ENCODE data around the gene SPATA45. TPM values are rescaled to one million over a fixed set of nuclear protein-coding genes. Genes with fewer than 3 reads are reported as not detected.

SPATA45 gene
- total and polyA plus RNA-seq, 2 of the 13 experiments (the other 11 are each of a cell fraction or from before 2014, with no cell fraction given), result 0.17 to 0.64 TPM

DNA sequence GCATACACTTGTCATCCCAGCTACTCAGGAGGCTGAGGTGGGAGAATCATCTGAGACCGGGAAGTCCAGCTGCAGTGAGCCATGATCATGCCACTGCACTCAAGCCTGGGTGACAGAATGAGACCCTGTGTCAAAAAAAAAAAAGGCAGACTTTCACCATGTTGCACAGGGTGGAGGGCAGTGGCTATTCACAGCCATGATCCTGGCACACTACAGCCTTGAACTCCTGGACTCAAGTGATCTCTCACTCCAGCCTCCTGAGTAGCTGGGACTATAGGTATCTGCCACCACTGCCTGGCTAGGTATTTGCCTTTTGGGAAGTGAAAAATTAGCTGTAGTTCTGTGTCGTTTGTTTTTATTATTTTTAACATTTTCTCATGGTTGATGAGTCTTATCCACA lies 19.1 kb downstream of the SPATA45 start (continued):
- TF ChIP-seq, protein P1, sequence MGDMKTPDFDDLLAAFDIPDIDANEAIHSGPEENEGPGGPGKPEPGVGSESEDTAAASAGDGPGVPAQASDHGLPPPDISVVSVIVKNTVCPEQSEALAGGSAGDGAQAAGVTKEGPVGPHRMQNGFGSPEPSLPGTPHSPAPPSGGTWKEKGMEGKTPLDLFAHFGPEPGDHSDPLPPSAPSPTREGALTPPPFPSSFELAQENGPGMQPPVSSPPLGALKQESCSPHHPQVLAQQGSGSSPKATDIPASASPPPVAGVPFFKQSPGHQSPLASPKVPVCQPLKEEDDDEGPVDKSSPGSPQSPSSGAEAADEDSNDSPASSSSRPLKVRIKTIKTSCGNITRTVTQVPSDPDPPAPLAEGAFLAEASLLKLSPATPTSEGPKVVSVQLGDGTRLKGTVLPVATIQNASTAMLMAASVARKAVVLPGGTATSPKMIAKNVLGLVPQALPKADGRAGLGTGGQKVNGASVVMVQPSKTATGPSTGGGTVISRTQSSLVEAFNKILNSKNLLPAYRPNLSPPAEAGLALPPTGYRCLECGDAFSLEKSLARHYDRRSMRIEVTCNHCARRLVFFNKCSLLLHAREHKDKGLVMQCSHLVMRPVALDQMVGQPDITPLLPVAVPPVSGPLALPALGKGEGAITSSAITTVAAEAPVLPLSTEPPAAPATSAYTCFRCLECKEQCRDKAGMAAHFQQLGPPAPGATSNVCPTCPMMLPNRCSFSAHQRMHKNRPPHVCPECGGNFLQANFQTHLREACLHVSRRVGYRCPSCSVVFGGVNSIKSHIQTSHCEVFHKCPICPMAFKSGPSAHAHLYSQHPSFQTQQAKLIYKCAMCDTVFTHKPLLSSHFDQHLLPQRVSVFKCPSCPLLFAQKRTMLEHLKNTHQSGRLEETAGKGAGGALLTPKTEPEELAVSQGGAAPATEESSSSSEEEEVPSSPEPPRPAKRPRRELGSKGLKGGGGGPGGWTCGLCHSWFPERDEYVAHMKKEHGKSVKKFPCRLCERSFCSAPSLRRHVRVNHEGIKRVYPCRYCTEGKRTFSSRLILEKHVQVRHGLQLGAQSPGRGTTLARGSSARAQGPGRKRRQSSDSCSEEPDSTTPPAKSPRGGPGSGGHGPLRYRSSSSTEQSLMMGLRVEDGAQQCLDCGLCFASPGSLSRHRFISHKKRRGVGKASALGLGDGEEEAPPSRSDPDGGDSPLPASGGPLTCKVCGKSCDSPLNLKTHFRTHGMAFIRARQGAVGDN (CRISPR knock-in tag; IDR thresholded peaks at IDR 0.05), result peak; percentile 21; the same call in 1 of the 2 replicates
- no peak for TF ChIP-seq ZNF138 (CRISPR knock-in tag; IDR thresholded peaks at IDR 0.05; ENCODE audit: low read depth)
- no peak for TF ChIP-seq TAF1 (CRISPR knock-in tag; IDR thresholded peaks at IDR 0.05)
- no peak for TF ChIP-seq RFX3 (CRISPR knock-in tag; IDR thresholded peaks at IDR 0.05)
- TF ChIP-seq TARDBP (CRISPR knock-in tag; IDR thresholded peaks at IDR 0.05), result no peak
- no peak for TF ChIP-seq ZNF460 (CRISPR knock-in tag; IDR thresholded peaks at IDR 0.05; ENCODE audit: borderline replicate concordance)
- no peak for TF ChIP-seq ZEB1 (IDR thresholded peaks at IDR 0.05; ENCODE audit: insufficient replicate concordance, low read depth)
- no peak; the same call in 1 of the 2 replicates for TF ChIP-seq NCOA2 (CRISPR knock-in tag; IDR thresholded peaks at IDR 0.05)
- TF ChIP-seq BCL6 (CRISPR knock-in tag; IDR thresholded peaks at IDR 0.05), result no peak
- no peak for TF ChIP-seq ATF7-NPFF (CRISPR knock-in tag; IDR thresholded peaks at IDR 0.05; ENCODE audit: low read depth)
- TF ChIP-seq RBFOX2 (IDR thresholded peaks at IDR 0.05; ENCODE audit: low read depth, low read length), result peak; percentile 36; the same call in 1 of the 2 replicates
- TF ChIP-seq ZNF570 (CRISPR knock-in tag; IDR thresholded peaks at IDR 0.05; ENCODE audit: borderline replicate concordance), result no peak
- TF ChIP-seq CBFB (CRISPR knock-in tag; IDR thresholded peaks at IDR 0.05), result no peak
- no peak for TF ChIP-seq ZBTB42 (CRISPR knock-in tag; IDR thresholded peaks at IDR 0.05)
- TF ChIP-seq ZBTB25 (CRISPR knock-in tag; IDR thresholded peaks at IDR 0.05), result no peak
- no peak for TF ChIP-seq RFX5 (IDR thresholded peaks at IDR 0.05; ENCODE audit: low read depth, low read length)
- TF ChIP-seq, protein P2, sequence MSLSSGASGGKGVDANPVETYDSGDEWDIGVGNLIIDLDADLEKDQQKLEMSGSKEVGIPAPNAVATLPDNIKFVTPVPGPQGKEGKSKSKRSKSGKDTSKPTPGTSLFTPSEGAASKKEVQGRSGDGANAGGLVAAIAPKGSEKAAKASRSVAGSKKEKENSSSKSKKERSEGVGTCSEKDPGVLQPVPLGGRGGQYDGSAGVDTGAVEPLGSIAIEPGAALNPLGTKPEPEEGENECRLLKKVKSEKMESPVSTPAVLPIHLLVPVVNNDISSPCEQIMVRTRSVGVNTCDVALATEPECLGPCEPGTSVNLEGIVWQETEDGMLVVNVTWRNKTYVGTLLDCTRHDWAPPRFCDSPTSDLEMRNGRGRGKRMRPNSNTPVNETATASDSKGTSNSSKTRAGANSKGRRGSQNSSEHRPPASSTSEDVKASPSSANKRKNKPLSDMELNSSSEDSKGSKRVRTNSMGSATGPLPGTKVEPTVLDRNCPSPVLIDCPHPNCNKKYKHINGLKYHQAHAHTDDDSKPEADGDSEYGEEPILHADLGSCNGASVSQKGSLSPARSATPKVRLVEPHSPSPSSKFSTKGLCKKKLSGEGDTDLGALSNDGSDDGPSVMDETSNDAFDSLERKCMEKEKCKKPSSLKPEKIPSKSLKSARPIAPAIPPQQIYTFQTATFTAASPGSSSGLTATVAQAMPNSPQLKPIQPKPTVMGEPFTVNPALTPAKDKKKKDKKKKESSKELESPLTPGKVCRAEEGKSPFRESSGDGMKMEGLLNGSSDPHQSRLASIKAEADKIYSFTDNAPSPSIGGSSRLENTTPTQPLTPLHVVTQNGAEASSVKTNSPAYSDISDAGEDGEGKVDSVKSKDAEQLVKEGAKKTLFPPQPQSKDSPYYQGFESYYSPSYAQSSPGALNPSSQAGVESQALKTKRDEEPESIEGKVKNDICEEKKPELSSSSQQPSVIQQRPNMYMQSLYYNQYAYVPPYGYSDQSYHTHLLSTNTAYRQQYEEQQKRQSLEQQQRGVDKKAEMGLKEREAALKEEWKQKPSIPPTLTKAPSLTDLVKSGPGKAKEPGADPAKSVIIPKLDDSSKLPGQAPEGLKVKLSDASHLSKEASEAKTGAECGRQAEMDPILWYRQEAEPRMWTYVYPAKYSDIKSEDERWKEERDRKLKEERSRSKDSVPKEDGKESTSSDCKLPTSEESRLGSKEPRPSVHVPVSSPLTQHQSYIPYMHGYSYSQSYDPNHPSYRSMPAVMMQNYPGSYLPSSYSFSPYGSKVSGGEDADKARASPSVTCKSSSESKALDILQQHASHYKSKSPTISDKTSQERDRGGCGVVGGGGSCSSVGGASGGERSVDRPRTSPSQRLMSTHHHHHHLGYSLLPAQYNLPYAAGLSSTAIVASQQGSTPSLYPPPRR (CRISPR knock-in tag; IDR thresholded peaks at IDR 0.05; ENCODE audit: borderline replicate concordance), result no peak
- no peak for TF ChIP-seq SMAD1 (CRISPR knock-in tag; IDR thresholded peaks at IDR 0.05; ENCODE audit: borderline replicate concordance, low read depth)
- no peak for TF ChIP-seq NRL (CRISPR knock-in tag; IDR thresholded peaks at IDR 0.05; ENCODE audit: borderline replicate concordance)
- TF ChIP-seq SP2 (CRISPR knock-in tag; IDR thresholded peaks at IDR 0.05), result no peak
- no peak for TF ChIP-seq ARNT (IDR thresholded peaks at IDR 0.05)
- peak; percentile 48; the same call in 1 of the 2 replicates for TF ChIP-seq POGZ (CRISPR knock-in tag; IDR thresholded peaks at IDR 0.05)

Data from HepG2 (cell line).